ENCODE data around the gene NFE2L2. TPM values are rescaled to one million over a fixed set of nuclear protein-coding genes. Genes with fewer than 3 reads are reported as not detected.
"Not testable (repeated sequence)": the region's sequence is repeated elsewhere in the genome, so short reads cannot be mapped to it uniquely, and the experiment has no call there.

The NFE2L2 gene
- total RNA-seq, 1 donor from 2014 or later: 32.3 TPM

DNA sequence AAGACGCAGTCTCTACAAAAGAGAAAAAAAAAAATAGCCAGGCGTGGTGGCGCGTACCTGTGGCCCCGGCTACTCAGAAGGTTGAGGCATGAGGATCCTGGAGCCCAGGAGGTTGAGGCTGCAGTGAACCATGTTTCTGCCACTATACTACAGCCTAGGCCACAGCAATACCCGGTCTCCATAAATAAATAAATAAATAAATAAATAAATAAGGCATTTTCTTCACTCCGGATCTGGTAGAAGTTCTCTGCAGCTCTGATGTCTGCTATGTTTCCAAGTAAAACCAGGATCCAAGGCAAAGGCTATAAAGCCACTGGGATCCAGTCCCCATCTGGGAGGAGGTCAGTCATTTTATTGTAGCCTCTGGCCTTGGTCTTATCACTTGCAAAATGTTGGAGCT is 15.5 kb downstream of the NFE2L2 start:
- H3K4me3 Mint-ChIP-seq: no peak overlapping the region
- H3K9me3 Mint-ChIP-seq: no peaks in the 10 kb centered on the region
- peaks cover 35% of the 10 kb centered on the region for H3K4me1 Mint-ChIP-seq
- H3K36me3 Mint-ChIP-seq (ENCODE audit: low read depth): peaks cover 9% of the 10 kb centered on the region
- TF ChIP-seq, protein P1, sequence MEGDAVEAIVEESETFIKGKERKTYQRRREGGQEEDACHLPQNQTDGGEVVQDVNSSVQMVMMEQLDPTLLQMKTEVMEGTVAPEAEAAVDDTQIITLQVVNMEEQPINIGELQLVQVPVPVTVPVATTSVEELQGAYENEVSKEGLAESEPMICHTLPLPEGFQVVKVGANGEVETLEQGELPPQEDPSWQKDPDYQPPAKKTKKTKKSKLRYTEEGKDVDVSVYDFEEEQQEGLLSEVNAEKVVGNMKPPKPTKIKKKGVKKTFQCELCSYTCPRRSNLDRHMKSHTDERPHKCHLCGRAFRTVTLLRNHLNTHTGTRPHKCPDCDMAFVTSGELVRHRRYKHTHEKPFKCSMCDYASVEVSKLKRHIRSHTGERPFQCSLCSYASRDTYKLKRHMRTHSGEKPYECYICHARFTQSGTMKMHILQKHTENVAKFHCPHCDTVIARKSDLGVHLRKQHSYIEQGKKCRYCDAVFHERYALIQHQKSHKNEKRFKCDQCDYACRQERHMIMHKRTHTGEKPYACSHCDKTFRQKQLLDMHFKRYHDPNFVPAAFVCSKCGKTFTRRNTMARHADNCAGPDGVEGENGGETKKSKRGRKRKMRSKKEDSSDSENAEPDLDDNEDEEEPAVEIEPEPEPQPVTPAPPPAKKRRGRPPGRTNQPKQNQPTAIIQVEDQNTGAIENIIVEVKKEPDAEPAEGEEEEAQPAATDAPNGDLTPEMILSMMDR (conservative IDR thresholded peaks at IDR 0.05): no peak
- no peaks in the 10 kb centered on the region for H3K27me3 Mint-ChIP-seq (ENCODE audit: low read depth)
- no peak overlapping the region for H3K27ac Mint-ChIP-seq (ENCODE audit: unreplicated experiment)
- no peak for DNase-seq (ENCODE audit: low read depth, low spot score)

DNA sequence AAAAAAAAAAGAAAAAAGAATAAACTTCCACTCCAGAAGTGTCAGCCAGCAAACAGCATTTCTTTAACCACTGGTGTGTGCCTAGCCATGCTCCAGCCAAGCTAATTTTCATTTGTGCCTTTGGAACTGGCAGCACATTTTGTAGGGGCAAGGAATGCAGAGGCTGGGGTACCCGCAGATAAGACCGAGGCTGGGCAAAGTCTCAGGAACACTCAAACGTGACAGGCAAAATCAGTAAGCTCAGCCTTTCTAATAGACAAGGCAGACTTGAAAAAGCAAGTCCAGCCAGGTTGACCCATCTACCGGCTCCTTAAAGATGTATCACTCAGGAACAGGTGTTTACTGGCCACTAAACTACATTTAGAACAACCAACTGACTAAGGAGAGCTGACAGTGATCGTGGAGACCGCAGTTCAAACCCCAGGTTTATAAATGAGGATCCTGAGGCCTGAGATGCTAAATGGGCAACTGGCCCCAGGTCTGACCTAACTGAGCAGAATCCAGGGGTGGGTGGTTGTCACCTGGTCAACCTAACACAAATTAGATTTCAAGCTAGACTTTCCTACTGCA is 16.7 kb downstream of the NFE2L2 start:
- DNase-seq (ENCODE audit: low read depth, low spot score): no peak
- H3K4me3 Mint-ChIP-seq: no peak overlapping the region
- H3K9me3 Mint-ChIP-seq: no peaks in the 10 kb centered on the region
- H3K4me1 Mint-ChIP-seq: peaks cover 32% of the 10 kb centered on the region
- H3K36me3 Mint-ChIP-seq (ENCODE audit: low read depth): peaks cover 5% of the 10 kb centered on the region
- H3K27ac Mint-ChIP-seq (ENCODE audit: unreplicated experiment): no peak overlapping the region
- TF ChIP-seq, protein P1 (conservative IDR thresholded peaks at IDR 0.05): no peak
- no peaks in the 10 kb centered on the region for H3K27me3 Mint-ChIP-seq (ENCODE audit: low read depth)

DNA sequence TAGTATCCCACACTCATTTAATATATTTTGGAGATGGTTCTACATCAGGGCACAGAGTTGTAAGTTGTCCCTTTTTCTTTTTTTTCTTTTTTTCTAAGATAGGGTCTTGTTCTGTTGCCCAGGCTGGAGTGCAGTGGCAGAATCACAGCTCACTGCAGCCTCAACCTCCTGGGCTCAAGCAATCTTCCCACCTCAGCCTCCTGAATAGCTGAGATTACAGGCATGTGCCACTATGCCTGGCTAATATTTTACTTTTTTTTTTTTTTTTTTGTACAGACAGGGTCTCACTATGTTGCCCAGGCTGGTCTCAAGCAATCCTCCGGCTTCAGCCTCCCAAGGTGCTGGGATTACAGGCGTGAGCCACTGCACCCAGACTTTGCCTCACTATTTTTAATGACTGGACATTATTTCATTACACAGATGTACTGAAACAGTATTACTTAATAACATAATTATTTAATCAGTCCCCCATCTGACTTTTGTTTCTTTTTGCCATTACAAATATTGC is 17.9 kb downstream of the NFE2L2 start:
- H3K27me3 Mint-ChIP-seq (ENCODE audit: low read depth); H3K36me3 Mint-ChIP-seq (ENCODE audit: low read depth); H3K9me3 Mint-ChIP-seq; H3K4me3 Mint-ChIP-seq; H3K27ac Mint-ChIP-seq (ENCODE audit: unreplicated experiment); DNase-seq (ENCODE audit: low read depth, low spot score): not testable (repeated sequence)
- peaks cover 36% of the 10 kb centered on the region for H3K4me1 Mint-ChIP-seq

DNA sequence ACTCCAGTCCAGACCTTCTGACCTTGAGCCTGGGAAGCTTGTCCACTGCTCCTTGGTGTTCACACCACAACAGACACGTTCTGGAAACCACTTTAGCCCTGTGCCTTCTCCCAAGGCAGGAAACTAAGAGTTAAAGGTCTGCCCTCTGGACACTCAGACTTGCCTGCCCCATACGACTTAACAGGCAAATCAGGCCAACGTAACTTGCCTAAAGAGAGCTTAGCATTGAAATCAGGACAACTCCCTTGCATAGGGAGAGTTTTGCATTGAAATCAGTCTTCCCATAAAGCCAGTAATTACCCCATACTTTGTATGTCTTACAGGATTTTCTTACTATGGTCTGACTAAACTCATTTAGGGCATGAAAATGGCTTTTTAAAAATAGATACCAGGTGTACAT is 18.5 kb downstream of the NFE2L2 start:
- Mint-ChIP-seq H3K9me3 (no peaks in the 10 kb centered on the region), H3K4me1 (peaks cover 36% of the 10 kb centered on the region), H3K27me3 (ENCODE audit: low read depth) (no peaks in the 10 kb centered on the region), H3K27ac (ENCODE audit: unreplicated experiment) (no peak overlapping the region), H3K36me3 (ENCODE audit: low read depth) (peaks cover 2% of the 10 kb centered on the region), H3K4me3 (no peak overlapping the region)
- no peak for DNase-seq (ENCODE audit: low read depth, low spot score)
- TF ChIP-seq, protein P1 (conservative IDR thresholded peaks at IDR 0.05): no peak

DNA sequence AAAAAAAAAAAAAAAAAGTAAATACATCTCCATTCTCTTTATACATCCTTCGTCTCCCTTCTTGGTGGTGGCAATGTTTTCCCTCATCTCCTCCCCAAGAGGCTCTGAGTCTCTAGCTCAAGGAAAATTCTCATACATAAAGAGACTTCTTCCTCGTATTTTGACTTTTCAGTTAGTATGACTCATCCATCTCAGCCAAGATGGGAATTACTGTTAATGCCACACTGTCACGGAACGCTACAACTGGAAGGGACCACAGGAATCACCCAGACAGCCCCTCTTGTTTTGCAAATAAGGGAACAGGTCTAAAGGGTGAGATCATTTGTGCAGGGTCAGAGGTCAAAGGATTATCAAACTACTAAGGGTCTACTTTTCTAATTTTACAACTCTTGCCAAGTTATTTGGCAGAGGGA is 19.5 kb downstream of the NFE2L2 start:
- no peaks in the 10 kb centered on the region for H3K9me3 Mint-ChIP-seq
- TF ChIP-seq, protein P1 (conservative IDR thresholded peaks at IDR 0.05): no peak
- H3K4me3 Mint-ChIP-seq: no peak overlapping the region
- H3K27me3 Mint-ChIP-seq (ENCODE audit: low read depth): no peaks in the 10 kb centered on the region
- peaks cover 2% of the 10 kb centered on the region for H3K36me3 Mint-ChIP-seq (ENCODE audit: low read depth)
- peaks cover 45% of the 10 kb centered on the region for H3K4me1 Mint-ChIP-seq
- no peak for DNase-seq (ENCODE audit: low read depth, low spot score)
- H3K27ac Mint-ChIP-seq (ENCODE audit: unreplicated experiment): peak overlapping the region; percentile 44

DNA sequence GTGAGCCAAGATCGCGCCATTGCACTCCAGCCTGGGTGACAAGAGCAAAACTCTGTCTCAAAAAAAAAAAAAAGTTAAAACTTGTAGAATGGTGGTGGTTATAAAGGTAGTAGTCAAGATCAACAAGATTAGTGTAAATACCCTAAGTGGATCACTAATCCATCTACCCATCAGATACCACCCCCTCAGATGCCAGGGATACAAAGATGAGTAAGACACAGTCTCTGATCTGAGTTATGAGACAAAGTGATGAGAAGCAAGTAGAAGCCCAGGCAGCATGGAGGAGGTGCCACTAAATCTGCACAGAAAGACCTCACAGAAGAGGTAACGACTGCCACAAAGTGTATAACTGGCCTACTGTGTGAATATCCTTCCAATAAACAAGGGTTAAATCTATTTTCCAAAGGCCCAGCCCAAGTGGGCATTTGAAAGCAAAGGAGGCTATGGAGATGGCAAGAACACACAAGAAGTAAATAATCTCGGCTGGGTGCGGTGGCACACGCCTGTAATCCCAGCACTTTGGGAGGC is 20.2 kb downstream of the NFE2L2 start:
- Mint-ChIP-seq H3K36me3 (ENCODE audit: low read depth) (peaks cover 2% of the 10 kb centered on the region), H3K27me3 (ENCODE audit: low read depth) (no peaks in the 10 kb centered on the region), H3K4me3 (no peak overlapping the region), H3K27ac (ENCODE audit: unreplicated experiment) (no peak overlapping the region), H3K4me1 (peaks cover 49% of the 10 kb centered on the region), H3K9me3 (no peaks in the 10 kb centered on the region)
- DNase-seq (ENCODE audit: low read depth, low spot score): no peak
- TF ChIP-seq, protein P1 (conservative IDR thresholded peaks at IDR 0.05): no peak
